Vagina (tissue), 2 donors: ENCODE data around the gene APC.

Experiments
- CTCF ChIP-seq, 3 experiments: fragments of 450-650 bp in 2 of 3; fragments of 200-600 bp in 1 of 3; sonication (generic) in 1 of 3; IDR thresholded peaks; one replicate each; pipeline ENCODE4 v1.5.1; 2017 to 2019; ENCODE audit warnings: antibody characterized with exemption in 3 of 3, mild to moderate bottlenecking in 2 of 3, moderate library complexity in 2 of 3
- POLR2A ChIP-seq, 2 donors: fragments of 450-650 bp; IDR thresholded peaks; one replicate each; pipeline ENCODE4 v1.6.1; 2017; ENCODE audit warnings: antibody characterized with exemption in 2 of 2, mild to moderate bottlenecking in 2 of 2, moderate library complexity in 2 of 2
- POLR2AphosphoS5 ChIP-seq, 2 donors: sonication (generic); formaldehyde crosslinking; IDR thresholded peaks; one replicate each; pipeline ENCODE4 v1.9.0; 2017; ENCODE audit warnings: antibody characterized with exemption in 2 of 2, mild to moderate bottlenecking in 2 of 2, low read depth in 1 of 2; ENCODE audit not compliant: insufficient read depth in 1 of 2

GRCh38 chr5:112703866-112704820 is 33.5 kb upstream of the APC start:
- TF ChIP-seq CTCF (IDR thresholded peaks at IDR 0.05) (no peak), POLR2AphosphoS5 (IDR thresholded peaks at IDR 0.05; ENCODE audit: insufficient read depth in 1 of 2, low read depth in 1 of 2) (no peak), POLR2A (IDR thresholded peaks at IDR 0.05) (no peak)
